NCI-H69 (cell line): ENCODE results near the gene CXorf58.
"Not testable (repeated sequence)": the region's sequence is repeated elsewhere in the genome, so short reads cannot be mapped to it uniquely, and the experiment has no call there.

Experiments
- DNase-seq: peaks from one replicate; lab custom pipeline; 2025; lab: John Stamatoyannopoulos, UW

The CXorf58 gene

GRCh38 chrX:23954396-23954795 is 46.6 kb downstream of the CXorf58 start:
- no peak for DNase-seq

GRCh38 chrX:23959781-23960180 is 52.0 kb downstream of the CXorf58 start:
- no peak for DNase-seq

GRCh38 chrX:23964191-23964590 is 56.4 kb downstream of the CXorf58 start:
- DNase-seq: no peak

- DNase-seq: not testable (repeated sequence)
Measured at GRCh38 chrX:23965630-23966029, 57.8 kb downstream of the CXorf58 start.

- no peak for DNase-seq
Measured at GRCh38 chrX:23978491-23978890, 70.7 kb downstream of the CXorf58 start.

- peak; percentile 4 for DNase-seq
Measured at GRCh38 chrX:23980011-23980441, 72.2 kb downstream of the CXorf58 start.

GRCh38 chrX:23981222-23981621 is 73.4 kb downstream of the CXorf58 start:
- peak; percentile 11 for DNase-seq

GRCh38 chrX:23981711-23982110 is 73.9 kb downstream of the CXorf58 start:
- peak; percentile 62 for DNase-seq

GRCh38 chrX:23982891-23983290 is 75.1 kb downstream of the CXorf58 start:
- no peak for DNase-seq
